GM21526 (cell line): Measurements from ENCODE around the gene FOXQ1.

Experiments
- ATAC-seq: cut with Tn5 transposase; IDR thresholded peaks from one replicate; pipeline ENCODE4 v1.9.1; 2021; ENCODE audit warnings: moderate library complexity; ENCODE audit not compliant: unreplicated experiment, low FRiP score

The FOXQ1 gene

DNA sequence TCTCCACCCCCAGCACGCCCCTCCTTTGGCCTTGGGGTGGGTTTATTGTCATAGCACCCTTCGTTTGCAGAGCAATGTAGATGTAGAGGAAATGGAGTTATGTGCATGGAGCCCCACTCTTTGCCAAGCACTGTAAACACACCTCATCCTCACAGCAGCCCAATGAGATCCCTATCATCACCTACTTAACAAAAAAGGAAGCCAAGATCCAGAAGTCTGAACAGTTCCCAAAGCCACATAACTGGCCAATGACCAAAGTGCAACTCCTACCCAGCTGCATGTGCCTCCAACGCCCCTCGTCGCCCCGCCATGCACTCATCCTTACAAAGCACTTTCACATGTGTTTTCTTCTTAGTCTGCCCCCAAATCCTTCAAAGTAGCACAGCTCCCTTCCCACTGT lies 21.8 kb upstream of the FOXQ1 start:
- ATAC-seq = no peak

DNA sequence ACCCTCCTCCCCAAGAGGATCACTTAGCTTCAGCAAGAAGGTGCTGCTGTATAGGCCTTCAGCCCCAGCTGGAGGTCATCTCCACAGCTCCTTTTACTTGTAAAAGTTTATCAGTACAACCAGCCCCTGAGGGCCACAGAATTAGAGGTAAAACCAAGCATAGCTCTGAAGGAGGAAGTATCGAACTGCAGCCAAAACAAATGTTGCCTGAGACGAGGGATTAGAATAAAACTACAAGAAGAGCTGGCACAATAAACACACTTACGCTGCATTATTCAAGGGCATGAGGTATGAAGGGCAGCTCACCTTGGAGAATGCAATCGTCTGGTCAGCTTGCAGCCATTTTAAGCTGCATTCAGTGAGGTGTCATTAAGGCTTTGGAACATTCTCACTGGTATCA lies 21.1 kb upstream of the FOXQ1 start:
- ATAC-seq = no peak

DNA sequence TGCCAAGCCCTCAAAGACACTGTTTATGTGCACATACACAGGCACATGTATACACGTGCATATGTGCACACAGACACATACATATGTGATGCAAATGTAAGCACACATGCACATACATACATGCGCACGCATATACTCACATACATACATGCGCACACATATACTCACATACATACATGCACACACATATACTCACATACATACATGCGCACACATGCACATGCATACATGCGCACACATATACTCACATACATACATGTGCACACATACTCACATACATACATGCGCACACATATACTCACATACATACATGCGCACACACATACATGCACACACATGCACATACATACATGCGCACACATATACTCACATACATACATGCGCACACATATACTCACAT lies 20.5 kb upstream of the FOXQ1 start:
- no peak for ATAC-seq

DNA sequence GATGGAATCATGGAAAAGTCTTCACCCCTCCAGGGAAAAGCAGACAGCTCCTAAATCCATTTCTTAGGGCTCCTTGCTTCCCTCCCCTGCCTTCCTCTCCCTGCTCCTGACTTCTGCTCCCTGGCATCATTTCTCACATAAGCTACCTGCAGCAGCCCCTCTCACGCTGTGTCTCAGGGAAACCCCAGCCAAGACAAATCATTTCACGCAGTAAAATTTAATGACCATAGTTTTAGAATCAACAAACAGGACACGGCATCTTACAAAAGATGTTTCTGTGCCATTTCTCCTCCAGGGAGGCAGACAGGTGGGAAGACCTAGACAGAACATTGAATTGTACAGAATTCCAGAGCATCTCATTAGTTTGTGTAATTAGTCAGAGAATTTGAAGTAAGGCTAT lies 16.5 kb upstream of the FOXQ1 start:
- ATAC-seq = no peak

DNA sequence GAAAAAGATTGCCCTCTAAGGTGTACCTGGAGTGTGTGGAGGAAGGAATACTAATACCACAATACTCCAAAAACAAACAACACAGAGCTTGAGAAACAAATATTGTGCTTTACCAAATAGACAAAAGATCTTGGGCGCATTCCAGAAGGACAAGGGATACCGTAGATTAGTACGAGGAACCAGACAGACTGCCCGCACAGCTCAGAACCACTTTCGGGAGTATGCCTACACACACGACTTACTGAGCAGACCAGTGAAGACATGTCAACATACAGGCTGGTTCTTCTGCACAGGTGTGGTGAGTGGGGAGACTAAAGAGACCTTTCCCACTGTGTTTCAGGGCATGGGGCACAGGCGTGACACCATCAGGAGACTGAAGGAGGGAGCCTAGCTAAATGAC lies 15.8 kb upstream of the FOXQ1 start:
- no peak for ATAC-seq

DNA sequence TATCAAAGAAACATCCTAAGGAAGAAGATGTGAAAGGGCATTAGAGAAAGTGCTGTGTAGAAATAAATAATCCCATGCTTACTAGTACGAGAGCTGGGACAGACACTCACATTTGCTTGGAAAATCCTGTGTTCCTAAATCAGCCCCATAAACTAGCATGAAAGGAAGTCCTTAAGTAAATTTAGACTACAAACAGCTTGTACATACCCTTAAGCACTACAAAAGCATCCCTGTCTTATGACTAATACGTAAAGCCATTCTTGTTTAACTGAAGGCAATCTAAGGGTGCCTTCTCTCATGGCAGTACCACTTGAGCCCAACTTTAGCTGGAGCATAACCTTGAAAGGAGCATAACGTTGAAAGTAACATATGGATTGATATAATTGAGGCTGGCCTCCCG lies 15.4 kb upstream of the FOXQ1 start:
- no peak for ATAC-seq

DNA sequence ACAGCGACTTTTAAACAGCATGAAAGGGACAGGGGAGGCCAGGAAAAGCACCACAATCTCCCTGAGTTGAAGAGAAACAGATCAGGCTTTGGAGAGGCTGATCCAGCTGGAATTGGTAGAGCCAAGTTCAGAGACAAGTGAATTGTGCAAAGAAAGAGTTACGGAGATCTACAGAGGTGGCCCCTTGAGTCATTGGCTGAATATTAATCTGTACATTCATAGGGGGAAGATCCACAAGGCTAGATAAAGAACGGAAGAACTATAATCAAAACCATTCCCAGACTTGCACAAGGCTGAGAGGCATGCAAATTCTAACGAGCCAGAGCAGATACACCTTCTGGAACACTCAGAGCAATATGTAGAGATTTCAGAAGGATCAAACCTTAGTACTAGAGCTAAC lies 14.2 kb upstream of the FOXQ1 start:
- ATAC-seq = no peak

DNA sequence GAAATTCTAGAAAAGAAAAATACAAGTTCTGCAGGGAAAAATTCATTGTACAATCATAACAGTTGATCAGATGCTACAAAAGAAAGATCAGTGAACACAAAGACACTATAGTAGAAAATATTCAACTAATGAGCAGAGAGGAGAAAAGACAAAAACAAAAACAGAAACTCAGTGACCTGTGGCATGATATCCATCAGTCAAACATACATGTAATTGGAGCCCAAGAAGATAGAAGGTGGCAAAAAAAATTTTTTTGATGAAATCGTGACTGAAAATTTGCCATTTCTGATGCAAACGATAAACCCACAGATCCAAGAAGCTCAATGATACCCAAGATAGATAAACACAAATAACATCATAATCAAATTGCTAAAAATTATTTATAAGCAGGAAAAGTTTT lies 13.1 kb upstream of the FOXQ1 start:
- no peak for ATAC-seq

DNA sequence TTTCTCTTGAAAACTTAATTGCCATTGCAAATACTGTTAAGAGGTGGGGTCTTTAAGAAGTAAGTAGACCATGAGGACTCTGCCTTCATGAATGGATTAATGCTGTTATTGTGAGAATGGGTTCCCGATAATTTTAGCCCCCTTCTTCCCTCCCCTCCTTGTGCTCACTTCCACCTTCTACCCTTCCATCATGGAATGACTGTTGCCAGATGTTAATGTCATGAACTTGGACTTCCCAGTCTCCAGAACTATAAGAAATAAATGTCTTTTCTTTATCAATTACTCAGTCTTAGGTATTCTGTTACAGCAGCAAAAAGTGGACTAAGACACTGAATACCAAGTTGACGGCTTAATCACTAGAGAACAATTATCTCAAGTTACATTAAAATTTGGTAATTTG lies 5.8 kb upstream of the FOXQ1 start:
- ATAC-seq = no peak

DNA sequence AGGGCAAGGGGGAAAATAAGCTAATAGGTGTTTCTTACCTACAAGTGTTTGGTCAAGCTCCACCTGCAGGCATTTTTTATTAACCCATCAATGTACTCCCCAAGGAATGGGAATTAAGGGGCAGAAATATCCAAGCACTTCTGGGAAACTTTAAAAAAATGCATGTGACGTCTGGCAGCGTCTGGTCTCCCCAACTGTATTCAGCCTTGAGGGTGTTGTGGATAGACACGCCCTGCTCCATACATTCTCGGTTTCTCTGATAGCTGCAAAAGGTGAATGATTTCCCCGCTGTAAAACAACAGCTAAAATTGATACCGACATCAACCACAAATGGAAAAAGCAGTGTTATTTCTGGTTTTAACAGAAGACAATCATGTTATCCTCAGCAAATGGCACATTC lies 2.5 kb upstream of the FOXQ1 start:
- ATAC-seq = no peak

DNA sequence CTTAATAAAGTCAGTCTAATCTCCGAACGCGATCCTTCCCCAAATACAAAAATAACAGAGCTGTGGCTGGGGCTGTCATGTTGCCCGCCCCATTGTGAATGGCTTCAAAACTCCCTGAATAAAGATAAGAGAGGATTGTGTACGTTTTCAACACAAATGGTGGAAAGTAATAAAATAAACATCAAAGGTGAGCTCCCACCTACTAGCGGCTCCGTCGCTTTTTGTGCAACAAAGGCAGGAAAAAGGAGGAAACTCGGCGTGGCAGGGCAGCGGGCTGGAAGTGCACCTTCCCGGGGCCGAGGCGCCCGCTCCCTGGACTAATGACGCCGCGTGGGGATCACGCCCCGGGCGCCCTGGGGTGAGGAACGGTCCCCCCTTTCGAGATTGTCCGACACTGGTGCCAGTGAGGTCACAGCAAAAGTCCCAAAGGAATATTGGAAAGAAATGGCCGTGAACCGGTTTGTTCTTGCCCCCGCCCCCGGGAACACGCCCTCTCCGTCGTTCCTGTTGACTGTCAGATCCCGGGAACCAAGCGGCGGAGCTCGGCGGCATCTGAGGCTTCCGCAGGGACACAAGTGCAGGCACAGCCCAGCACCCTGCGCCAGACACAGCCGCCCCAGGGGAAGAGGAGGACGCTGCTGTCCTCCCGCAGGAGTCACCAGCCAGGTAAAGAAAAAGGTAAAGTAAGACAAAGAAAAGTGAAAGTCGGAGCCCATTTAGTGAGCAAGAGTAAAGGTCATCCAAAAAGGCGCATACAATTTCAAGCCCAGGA lies 1.1 kb upstream of the FOXQ1 start:
- ATAC-seq = no peak

DNA sequence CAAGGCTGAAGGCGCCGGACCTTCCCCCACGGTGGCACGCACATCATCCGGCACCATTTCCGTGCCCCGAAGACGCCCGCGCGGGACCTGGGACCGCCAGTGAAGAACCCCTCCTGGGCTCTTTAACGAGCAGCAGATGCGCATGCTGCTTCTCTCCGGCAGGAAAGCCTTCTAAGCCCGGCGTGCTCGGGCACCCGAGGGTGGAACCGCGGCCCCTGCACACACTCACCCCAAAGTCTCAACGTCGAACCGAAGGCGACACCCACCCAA lies 240 bp downstream of the FOXQ1 start:
- ATAC-seq = no peak

DNA sequence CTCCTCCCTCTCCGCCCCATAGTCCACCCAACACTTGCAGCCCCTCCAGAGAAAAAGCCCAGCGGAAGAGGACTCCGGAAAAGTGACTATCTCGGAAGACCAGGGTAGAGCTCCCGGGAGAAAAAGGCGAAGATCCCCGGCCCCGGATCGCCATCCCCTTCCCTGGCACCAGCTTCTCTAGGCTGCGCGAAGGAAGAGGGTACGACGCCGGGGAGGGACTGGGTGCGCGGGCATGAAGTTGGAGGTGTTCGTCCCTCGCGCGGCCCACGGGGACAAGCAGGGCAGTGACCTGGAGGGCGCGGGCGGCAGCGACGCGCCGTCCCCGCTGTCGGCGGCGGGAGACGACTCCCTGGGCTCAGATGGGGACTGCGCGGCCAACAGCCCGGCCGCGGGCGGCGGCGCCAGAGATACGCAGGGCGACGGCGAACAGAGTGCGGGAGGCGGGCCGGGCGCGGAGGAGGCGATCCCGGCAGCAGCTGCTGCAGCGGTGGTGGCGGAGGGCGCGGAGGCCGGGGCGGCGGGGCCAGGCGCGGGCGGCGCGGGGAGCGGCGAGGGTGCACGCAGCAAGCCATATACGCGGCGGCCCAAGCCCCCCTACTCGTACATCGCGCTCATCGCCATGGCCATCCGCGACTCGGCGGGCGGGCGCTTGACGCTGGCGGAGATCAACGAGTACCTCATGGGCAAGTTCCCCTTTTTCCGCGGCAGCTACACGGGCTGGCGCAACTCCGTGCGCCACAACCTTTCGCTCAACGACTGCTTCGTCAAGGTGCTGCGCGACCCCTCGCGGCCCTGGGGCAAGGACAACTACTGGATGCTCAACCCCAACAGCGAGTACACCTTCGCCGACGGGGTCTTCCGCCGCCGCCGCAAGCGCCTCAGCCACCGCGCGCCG lies 822 bp downstream of the FOXQ1 start:
- ATAC-seq = no peak

DNA sequence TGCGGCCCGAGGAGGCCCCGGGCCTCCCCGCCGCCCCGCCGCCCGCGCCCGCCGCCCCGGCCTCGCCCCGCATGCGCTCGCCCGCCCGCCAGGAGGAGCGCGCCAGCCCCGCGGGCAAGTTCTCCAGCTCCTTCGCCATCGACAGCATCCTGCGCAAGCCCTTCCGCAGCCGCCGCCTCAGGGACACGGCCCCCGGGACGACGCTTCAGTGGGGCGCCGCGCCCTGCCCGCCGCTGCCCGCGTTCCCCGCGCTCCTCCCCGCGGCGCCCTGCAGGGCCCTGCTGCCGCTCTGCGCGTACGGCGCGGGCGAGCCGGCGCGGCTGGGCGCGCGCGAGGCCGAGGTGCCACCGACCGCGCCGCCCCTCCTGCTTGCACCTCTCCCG lies 1.5 kb downstream of the FOXQ1 start:
- ATAC-seq = no peak

DNA sequence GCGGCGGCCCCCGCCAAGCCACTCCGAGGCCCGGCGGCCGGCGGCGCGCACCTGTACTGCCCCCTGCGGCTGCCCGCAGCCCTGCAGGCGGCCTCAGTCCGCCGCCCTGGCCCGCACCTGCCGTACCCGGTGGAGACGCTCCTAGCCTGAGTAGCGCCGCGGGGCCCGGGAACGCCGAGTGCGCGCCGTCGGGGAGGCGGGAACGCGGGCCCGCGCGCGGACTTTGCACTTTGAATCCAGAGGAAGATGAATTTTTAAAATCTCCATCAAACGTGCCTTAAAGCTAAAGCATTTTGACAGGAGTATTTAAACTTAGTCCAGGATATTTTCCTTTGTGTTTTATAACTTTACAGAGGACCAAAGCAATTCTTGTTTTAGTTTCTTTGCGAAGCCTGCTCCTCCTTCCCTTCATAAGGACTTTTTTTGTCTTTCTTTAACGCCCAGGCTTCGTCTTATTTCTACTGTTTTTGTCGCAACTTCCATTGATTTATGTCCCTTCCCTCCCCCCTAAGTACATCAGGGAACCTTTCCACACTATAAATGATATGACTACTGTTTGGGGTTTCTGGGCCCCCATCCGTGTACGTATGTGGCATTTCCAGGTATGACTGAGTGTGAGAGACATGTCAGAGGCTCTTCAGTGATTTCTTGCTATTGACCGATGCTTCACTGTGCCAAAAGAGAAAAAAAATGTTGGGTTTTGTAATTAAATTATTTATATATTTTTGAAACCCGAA lies 2.0 kb downstream of the FOXQ1 start:
- ATAC-seq = no peak

DNA sequence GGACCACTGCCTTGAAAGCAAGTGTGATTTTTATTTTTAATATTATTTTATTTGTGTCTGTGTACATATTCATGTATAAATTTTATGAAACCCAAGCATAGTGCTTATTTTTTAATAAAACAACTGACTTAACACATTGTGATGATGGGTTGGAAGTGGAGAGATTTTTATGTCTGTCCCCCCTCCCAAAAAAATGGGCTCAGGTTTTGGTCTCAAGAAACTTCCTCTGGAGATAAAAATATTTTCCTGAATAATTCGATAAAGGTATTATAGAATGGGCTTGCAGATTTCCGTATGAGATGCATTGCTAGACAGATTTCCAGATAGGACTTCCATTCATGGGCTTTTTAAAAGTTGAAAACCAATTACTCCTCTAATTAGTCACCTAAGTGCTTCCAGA lies 2.7 kb downstream of the FOXQ1 start:
- ATAC-seq = no peak

DNA sequence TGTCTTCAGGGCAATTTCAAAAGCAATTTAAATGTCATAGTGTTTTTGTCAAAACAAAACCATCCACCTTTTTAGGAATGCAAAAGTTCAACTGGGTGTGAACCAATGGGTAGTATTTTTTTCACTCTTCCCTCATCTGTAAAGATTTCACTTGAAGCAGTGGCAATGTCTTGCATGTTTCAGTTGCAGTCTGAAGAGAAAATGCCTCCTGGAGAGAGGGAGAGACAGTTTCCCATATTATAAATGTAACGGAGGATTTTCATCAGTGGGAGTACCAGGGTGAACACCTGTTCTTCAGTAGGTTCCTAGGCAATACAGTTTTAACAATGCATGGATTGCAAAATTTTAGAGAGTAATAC lies 3.3 kb downstream of the FOXQ1 start:
- ATAC-seq = no peak

DNA sequence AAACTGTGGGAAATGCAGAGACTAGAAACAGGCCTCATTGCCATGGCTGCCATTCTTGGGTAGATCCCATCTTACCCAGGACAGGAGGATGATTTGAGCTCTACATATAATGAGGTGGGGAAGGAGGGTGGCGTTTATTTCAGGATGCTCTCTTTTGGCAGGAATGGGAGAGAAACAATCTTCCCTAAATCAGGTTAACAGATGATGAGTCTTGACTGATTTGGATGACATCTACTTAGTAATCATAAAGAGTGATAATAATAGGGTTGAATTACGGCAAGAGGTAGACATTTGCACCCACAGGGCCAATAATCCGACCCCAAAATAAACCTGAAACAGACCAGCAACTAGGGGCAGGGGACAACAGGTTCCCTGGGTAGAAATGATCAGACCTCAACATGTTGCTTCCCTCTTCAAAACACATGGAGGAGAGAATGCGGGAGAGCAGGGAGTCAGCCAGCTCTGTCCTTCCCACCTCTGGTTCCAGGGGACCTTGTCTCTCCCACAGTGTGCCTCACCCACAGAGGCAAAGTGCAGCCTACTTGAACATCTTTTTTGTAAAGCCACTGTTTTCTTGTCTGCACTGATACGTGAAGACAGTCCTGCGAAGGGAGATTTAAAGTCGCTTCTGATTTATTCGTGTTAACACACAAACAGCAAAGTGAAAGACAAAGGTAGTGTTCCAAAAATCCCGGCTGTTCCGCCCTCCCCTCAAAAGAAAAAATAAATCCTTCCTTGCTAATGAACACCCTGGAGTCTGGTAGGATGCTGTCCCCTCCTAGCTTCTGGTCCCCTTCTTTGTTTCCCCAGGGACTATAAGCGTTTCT lies 3.9 kb downstream of the FOXQ1 start:
- no peak for ATAC-seq

DNA sequence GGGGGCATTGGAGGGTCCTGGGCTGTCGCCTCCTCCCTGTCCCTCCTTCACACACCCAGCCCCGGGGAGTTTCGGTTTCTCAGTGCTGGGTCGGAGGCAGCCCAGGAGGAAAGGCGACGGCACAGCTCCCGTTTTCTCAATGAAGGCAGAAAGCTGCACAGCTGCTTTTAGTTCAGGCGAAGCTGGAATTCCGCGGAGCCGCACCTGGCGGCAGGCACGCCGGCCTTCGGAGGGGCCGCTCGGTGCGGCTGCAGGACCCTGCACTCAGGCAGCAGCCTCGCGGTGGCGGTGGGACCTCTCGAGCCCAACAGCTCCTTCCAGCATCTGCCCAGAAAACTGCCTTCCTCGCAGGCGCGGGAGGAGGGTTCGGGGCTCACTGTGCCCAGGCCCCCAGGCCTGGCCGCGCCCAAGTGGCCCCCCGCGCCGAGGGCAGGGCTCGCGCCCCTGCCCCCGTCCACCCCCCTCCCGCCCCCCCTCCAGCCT lies 4.6 kb downstream of the FOXQ1 start:
- no peak for ATAC-seq

DNA sequence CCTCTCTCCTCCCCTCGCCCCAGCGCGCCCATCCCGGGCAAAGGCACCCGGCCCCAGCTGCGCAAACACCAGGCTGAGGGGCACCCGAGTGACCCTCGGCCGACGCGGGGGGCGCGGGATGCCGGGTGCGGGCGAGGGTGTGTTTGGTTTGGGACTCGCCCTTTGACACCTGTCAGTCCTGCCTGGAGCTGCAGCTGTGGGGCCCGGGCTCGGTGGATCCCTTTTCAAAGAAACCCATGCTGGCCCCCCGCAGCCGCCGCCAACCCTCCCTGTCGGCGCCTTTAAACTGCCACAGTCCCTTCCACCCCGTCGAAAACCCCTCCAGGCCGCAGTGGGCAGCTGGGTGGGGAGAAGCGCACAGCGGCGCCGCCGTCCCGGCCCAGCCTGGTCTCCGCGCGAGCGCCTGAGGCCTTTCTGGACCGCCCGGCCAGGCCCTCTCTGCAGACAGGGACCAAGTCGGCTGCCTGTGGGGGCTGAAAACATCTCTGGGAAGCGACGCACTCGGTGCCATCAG lies 5.5 kb downstream of the FOXQ1 start:
- no peak for ATAC-seq

DNA sequence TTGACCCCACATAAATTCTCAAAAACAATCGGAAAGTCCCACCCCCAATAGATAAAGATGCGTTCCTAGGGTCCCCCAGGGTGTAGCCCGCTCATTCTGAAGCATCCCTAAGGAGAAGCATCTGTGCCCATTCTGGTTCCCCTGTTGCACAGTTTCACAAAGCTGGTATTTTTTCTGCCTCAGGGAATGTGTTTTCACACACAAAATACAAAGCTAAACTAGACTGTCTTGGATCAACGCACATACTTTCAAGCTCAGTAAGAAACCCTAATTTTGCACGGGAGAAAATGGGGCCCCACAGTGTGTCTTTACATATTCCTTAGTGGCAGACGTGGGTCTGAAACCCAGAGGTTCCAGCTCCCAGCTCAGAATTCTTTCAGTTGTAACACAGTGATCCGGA lies 6.1 kb downstream of the FOXQ1 start:
- ATAC-seq = no peak
